EL (cell line): ENCODE results near the gene YWHAG.
A peak's percentile ranks its signal among the peaks of the same experiment; 100 is the strongest.
"Not testable (repeated sequence)": the region's sequence is repeated elsewhere in the genome, so short reads cannot be mapped to it uniquely, and the experiment has no call there.

Source experiments
- DNase-seq: peaks from one replicate; pipeline ENCODE4 v3.0.0-alpha.2; 2016

YWHAG gene

DNA sequence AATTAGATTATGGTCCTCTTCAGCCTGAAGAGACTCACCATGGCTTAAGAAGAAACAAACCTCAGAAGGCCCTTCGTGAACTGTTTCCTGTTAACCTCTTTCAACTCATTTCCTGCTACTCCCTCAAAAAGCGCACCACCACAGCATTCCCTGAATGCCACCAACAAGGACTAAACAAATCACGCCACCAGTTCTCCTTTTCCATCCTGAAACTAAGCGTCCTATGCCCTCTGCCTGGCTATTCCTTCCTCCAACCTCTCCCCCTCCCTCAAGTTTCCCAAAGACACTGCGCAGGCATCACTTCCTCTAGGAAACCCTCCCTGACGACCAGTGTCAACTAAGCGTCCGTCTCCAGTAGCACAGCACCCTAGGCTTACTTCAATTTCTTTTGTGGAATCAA is 12.0 kb downstream of the YWHAG start:
- DNase-seq = peak; percentile 24

DNA sequence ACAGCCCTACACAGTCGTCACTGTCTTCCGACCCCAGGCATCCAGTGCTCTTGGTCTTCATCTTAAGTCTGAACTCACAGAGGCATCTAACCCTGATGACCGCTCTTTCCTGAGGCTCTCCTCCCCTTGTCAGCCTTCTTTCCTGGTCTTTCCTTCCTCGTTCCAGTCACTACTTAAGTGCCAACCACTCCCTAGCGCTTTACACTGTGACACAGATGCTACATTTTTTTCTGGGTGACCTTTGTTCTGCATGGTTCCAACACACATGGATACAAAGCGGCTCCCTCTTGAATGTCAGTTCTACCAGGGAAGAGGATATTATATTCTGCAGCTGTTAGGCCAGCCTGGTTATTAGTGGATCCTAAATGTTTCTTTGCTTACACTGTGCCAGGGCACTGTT is 12.7 kb downstream of the YWHAG start:
- DNase-seq = no peak

DNA sequence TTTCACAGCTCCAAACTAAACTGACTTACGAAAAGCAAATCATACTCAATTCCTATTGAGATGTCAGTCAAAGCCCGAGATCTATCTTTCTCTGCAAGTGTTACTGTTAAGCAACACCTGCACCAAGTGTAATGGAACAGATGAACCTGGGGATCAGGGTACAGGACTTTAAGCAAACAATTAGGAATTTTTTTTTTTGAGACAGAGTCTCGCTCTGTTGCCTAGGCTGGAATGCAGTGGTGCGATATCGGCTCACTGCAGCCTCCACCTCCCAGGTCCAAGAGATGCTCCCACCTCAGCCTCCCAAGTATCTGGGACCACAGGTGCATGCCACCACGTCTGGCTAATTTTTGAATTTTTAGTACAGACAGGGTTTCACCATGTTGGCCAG is 14.9 kb downstream of the YWHAG start:
- no peak for DNase-seq

DNA sequence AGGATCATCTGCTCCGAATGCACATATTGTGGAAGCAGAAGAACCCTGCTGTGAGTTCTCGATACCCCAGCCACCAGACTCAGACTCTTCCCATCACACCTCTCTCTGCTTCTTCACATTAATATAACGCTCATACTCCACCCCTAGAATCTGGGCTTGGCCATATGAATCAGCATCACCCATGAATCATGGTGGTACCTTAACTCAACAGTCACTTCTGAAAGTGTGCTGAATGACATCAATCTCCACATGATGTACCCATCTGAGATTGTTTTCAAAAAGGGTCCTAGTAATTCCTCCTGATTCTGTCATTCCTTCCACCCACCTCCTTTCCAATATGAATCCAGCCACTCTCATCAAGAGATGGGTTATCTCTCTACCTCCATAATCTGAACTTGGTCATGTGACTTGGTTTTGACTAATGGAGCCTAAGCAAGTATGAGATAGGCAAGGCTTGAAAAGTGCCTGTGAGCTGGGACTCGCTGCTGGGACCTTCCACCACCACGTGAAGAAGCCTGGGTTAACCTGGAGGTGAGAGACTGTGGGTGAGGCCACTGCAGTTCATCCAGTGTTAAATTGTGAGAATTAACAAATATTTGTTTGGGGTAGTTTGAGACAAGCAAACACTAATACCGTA is 15.4 kb downstream of the YWHAG start:
- no peak for DNase-seq

DNA sequence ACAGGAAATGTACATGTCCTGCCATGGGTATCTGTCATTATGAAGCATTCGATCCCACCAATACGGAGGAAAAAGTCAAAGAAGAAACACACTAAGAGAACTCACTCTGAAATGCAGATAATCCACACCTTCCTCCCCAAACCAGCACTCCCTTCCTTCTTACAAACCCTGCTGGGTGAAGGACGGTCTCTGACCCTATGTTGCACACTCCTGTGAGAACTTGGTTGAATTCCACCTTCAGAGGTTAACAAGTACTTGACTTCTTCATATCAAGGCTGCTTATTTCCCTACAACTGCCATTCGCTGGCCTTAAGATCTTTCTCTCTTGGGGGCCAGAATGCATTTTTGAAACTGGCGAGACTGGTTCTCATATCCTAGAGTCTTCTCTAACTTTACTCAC is 16.6 kb downstream of the YWHAG start:
- no peak for DNase-seq

DNA sequence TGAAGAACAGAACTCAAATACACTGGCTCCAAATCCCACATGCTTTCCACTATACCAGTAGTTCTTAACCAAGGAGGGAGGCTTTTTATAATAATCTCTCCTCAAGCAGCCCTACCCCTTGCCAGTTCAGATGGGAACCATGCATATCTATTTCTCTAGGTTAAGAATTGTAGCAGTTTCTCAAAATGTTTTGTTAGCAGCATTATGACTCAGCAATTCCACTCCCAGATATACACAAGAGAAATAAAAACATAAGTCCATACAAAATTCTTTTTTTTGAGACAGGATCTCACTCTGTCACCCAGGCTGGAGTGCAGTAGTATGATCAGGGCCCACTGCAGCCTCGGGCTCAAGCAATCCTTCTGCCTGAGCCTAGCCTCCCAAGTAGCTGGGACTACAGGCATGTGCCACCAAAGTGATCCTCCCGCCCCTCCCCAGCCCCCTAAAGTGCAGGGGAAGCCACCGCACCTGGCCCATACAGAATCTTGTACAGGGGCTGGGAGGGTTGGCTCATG is 18.1 kb downstream of the YWHAG start:
- DNase-seq = peak; percentile 61

DNA sequence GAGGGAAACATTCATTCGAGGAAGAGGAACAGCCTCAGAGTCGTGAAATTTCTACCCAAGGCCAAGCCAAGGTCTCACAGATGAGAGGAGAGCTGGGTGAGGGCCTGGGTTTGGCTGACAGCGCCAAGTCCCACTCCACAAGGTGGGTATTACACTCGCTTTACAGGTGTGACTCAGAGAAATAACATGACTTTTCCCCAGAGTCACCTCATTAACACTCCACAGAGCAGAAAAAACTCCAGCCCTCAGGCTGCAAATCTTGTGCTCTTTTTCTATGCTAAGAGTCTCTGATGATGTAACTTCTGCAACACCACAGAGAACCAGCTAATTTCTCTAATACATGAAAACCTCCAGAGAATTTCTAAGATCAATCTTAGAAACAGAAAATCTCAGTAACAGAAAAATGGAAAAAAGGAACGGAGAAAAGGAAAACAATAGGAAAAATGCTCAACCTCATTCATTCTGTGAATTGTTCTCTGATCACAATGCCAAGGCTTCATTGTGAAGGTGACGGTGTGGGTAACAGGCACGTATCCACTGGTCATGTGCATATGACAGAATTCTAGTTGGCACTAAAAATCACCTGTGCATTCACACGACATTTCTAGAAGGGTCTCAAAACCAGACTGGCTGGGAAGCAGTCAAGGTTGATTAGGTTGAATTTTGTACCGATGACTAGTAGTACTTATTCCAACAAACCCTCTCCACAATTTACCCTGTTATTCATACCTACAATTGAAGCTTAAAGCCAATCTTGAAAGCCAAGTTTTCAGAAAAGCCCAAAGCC is 20.3 kb downstream of the YWHAG start:
- DNase-seq = peak; percentile 45

DNA sequence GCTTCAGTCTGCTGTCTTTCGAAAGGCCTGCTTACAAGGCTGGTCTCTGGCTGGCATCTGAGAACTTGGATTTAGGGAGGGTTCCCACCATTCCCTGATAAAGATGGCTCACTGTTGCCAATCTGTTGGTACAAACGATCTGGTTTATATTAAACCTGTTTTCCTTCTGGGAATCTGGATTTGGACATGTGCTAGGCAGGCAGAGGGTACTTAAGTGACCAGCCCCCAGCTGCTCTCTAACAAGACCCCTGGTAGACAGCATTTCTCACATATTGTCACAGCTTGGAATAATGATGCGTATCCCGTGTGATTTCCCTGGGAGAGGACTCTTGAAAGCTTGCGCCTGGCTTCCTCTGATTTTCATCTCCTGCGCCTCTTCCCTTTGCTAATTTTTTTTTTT is 21.6 kb downstream of the YWHAG start:
- DNase-seq = no peak

DNA sequence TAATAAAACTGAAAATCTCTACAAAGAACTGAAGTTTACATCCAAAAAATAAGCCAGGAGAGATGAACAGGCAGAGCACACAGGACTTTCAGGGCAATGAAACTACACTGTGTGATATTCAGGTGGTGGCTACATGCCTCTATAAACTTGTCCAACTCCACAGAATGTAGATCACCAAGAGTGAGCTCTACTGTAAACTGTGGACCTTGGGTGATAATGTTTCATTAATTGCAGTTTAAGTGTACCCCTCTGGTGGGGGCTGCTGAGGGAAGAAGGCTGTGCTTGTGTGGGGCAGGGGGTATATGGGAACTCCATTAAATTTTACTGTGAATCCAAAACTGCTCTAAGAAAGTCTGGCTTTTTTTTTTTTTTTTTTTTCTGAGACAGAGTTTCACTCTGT is 22.7 kb downstream of the YWHAG start:
- DNase-seq = no peak

DNA sequence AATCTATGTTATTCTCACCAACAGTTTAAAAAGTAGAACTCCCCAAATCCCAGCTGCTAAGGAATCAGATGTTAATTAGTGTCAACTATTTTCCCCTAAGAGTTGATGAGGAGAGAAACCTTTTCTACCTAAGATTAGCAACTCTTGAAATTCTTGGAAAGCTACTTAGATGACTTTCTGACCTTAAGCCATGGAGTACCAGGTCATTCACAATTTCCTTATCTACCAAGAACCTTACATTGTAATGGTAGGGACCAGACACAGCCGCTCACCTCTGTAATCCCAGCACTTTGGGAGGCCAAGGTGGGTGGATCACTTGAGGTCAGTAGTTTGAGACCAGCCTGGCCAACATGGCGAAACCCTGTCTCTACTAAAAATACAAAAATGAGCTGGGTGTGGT is 23.4 kb downstream of the YWHAG start:
- DNase-seq = not testable (repeated sequence)

DNA sequence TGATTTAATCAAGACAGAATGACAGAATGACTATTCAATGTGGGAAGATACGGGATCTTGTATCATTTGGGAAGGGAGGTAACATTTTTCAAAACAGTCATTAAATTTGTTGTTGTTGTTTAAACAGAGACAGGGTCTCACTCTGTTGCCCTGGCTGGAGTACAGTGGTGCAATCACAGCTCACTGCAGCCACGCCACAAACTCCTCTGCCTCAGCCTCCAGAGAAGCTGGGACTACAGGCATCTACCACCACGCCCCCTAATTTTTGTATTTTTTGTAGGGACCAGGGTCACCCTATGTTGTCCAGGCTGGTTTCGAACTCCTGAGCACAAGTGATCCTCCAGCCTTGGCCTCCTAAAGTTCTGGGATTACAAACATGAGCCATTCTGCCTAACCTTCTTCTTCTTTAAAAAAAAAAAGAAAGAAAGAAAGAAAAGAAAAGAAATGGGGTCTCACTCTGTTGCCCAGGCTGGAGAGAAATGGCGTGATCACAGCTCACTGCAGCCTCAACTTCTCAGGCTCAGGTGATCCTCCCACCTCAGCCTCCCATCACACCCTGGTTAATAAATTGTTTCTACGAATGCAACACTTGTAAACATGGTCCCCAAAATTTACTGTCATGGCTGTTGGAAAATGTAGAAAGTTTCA is 24.3 kb downstream of the YWHAG start:
- DNase-seq = no peak

DNA sequence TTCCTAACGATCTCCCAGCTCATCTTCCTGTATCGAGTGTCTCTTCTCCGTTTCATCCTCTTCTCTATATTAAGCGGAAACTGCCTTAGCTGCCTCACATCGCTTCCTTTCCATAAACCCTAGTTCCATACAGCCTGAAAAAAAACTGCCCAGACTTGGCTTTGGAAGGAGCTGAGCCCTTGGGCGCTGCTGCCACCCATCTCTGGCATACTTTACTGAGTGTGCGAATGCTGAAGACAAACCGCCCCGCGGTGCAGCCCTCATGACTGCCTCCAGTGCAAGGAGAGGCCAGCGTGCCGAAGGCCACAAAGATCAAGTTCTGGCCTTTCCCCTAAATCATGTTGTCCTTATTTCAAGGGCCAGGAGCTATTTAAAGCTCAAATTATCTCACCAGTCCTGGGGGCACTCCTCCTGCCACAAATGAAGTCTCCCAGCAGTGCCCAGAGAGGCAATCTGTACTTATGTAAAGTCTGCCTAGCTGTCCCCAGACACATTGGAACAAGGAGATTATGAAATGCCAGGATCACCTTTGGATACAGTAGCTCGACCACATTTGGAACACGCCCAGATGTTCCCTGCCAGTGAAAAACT is 25.2 kb downstream of the YWHAG start:
- no peak for DNase-seq

DNA sequence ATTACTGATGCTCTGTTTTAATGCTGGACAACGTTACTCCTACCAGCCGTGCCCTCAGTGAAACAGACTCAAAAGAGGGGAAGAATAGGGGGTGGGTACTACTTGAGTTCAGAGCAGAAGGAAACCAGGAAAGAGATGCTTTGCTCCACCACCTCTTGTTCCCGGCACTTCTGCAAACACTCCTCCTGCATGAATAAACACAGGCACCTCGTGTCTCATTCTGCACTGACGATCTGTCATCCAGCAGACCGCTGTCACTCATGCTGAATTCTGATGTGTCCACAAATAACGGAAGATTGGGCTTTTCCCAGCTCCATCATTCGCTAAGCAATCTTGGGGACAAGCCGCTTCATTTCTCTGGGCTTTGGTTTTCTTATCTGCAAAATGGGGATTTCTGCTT is 26.7 kb downstream of the YWHAG start:
- DNase-seq = no peak

DNA sequence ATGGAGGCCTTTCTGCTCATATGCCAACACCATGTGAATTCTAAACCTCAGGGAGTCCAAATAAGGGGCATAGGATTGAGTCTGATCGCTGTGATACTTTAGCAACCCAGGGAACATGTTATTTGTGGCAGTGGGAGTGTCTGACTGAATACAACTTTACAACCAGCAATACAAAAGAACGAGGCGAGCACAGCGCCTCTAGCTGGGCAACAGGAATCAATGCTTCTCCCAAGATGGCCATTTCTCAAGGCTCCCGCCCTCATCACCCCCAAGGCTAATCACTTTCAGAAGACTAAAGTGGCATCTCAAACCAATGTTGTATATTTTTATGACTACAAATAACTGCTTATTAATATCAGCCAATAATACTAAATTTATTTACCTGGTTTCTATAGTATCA is 28.1 kb downstream of the YWHAG start:
- DNase-seq = no peak

DNA sequence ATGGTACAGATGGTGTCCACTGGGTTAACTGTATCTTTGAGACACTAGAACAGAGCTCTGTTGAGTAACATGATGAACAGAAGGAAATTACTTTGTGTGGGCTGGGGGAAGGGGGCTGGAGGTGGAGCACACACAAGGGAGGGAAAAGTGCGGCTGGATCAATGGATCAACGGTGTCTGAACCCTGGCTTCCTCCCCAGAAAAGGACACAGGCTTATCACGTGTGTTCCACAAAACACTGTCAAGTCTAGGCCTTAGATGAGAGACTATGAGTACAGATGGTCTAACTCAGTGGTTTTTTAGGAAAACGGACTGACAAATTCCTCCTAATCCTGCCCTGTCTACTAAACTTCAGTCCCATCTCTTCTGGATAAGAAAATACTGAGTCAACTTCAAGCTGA is 28.5 kb downstream of the YWHAG start:
- no peak for DNase-seq

DNA sequence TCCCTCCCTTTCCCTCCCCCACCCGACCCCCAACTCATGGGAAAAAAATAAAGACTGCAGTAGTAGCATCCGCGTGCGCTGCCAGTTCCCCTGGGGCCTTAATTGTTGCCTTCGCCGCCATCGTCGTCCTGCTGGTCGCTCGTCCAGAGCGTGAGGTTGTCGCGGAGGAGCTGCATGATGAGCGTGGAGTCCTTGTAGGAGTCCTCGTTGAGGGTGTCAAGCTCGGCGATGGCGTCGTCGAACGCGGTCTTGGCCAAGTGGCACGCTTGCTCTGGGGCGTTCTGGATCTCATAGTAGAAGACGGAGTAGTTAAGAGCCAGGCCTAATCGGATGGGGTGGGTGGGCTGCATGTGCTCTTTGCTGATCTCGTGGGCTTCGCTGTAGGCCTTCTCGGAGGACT is 29.3 kb downstream of the YWHAG start:
- DNase-seq = no peak

DNA sequence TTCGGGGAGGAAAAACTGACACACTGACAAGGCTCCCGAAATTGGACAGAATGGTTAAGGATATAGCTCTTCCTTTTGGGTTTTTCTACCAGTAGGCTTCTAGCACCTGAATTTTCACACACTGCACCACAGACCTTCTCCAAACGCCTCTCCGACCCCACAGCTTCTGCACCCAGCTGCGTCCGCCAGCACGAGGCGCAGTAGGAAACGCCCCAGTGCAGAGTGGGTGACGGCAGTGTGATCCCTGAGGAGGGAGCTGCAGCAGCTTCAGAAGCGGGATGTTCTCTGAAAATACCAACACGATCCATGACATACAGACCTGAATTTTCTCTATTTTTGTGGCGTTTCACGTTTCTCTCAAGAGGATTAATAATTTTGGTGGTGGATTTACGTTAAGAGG is 30.4 kb downstream of the YWHAG start:
- no peak for DNase-seq

DNA sequence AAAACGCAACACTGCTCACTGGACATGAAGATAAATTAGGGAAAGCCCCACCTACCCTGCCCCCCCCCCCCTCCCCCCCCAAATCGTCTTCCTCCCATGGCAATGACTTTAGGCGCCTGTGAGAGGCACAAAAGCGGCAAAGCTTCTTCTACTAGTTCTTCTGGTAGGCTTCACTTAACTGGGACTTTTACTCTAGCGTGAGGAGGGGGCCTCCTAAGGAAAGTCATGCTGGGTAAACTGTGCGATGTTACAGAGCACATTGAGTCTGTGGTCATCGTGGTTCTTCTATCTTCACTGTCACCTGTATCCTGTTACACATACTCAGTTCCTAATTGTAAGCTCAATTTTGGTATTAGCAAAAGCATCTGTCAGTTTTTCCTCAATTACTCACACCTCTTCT is 31.2 kb downstream of the YWHAG start:
- no peak for DNase-seq

DNA sequence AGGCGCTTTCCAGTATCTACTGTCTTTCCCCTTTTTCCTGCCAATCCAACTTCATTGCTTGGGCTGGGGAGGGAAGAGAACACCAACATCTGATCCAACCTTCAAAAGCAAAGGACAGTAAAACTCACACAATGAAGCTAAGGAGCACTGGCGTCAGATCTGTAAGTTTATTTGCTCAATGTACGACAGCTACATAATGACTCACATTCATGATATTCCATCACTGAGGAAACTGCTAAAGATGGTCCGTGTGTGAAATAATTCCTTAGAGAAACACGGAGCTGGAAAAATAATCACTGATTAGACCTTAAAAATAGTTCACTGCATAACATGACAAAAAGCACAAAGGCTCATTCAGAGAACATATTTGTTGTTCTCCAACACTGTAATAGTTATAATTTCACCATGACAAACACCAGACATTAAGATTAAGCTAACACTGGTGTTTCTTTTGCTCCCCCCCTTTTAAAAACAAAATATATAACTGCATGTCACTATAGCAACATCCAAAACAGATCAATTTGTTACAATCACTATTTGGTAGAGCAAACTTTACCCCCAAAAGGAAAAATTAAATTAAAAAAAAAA is 32.1 kb downstream of the YWHAG start:
- peak; percentile 57 for DNase-seq

DNA sequence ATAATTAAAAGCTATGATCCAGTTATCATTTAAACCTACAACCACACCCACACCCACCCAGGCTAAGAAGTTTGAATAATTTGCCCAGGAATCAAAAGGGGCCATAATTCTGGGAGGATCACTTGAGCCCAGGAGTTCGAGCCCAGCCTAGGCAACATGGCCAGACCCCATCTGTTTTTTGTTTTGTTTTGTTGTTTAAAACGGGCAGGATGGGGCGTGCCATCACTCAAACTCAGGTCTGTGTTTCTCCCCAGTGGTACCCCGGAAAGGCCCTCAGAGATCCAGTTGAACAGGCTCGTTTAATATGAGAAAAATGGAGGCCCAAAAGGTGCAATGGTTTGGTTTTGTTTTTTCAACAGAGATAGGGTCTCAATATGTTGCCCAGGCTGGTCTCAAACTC is 33.0 kb downstream of the YWHAG start:
- DNase-seq = no peak

DNA sequence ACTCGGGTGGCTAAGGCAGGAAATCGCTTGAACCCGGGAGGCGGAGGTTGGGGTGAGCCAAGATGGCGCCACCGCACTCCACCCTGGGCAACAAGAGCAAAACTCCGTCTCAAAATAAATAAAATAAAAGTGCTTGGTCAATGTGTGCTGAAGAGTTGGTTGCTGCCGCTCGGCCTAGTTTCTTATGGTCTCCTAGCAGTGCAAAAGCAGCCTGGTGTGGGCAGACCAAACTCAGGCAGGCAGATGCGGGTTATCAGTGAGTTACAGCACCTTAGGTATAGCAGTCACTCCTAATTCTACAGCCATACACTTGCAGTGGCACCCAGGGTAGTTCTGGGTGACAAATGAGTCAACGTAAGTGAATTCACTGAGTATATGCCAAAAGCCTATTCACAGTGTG is 33.7 kb downstream of the YWHAG start:
- no peak for DNase-seq

DNA sequence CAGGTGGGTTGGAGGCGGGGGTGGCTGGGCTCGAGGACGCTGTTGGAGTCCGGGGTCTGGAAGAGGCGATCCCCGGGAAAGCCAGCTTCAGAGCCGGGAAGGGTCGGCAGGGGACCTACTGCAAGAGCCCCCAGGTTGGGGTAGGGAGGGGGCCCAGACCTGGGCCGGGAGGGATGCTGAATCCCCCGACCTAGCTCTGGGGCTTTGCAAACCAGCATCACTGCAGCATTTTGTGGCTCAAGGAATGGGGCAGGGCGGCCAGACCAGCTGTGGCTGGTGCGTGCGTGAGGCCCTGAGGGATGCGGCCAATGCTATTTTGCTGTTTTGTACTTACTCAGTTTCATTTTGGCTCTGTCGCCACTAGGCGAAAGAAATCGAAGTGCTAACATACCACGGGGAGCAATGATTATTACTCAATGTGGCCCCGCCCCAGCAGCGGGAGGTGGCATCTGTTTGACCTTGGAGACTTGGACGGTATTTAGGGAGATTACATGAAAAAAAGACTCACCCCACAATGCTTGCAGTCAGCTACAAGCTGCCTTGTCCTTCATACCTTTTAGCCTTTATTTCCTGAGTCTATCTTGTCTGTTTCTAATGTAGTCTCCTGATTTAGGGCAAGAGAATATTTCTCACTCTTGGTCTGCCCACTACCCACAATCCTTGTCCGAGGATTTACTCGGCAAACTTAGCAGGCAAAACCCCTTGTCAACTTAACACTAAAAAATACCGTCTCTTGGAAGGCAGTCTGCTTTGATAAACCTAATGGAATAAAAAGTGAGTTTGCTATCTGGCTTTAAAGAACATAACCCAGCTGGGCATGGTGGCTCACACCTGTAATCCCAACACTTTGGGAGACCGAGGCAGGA is 40.1 kb downstream of the YWHAG start:
- peak; percentile 90 for DNase-seq
